DMS153 treated with DMSO at 0.1 percent for 48 hours (cell line): Measurements from ENCODE around the gene PRSS1.
"Not testable (repeated sequence)": the region's sequence is repeated elsewhere in the genome, so short reads cannot be mapped to it uniquely, and the experiment has no call there.

ENCODE experiments used
- DNase-seq: peaks from one replicate; lab custom pipeline; 2025; ENCODE audit not compliant: unreplicated experiment; lab: John Stamatoyannopoulos, UW

The PRSS1 gene

DNA sequence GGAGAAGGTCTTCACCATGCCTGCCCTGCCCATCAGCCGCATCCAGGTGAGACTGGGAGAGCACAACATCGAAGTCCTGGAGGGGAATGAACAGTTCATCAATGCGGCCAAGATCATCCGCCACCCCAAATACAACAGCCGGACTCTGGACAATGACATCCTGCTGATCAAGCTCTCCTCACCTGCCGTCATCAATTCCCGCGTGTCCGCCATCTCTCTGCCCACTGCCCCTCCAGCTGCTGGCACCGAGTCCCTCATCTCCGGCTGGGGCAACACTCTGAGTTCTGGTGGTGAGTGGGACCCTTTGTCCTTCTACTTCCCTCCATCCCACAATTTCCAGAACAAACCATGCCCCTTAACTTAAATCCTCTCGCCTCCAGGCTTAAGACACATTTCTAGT lies 24.0 kb downstream of the PRSS1 start:
- no peak for DNase-seq

DNA sequence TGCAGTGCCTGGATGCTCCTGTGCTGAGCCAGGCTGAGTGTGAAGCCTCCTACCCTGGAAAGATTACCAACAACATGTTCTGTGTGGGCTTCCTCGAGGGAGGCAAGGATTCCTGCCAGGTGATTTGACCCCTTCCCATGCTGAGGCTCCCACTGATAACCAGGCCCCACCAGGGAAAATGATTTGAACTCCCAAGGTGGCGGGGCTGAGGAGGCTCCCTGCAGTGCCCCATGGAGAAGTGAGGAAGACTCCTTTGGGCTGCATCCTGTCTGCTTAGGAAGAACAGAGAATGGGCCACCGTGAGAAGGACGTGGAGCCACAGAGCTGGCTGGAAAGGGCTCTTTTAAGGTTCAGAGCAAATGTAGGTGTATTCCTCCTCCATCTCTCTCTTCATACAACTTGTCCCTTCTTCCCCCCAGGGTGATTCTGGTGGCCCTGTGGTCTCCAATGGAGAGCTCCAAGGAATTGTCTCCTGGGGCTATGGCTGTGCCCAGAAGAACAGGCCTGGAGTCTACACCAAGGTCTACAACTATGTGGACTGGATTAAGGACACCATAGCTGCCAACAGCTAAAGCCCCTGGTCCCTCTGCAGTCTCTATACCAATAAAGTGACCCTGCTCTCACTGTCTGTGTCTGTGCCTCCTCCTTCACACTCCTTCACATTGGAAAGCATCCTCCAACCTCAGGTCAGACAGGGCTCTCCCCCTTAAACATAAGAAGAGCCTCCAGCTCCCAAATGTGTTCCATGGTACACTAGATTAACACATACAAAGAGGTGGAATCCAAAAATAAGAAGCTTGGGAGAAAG lies 24.9 kb downstream of the PRSS1 start:
- no peak for DNase-seq

DNA sequence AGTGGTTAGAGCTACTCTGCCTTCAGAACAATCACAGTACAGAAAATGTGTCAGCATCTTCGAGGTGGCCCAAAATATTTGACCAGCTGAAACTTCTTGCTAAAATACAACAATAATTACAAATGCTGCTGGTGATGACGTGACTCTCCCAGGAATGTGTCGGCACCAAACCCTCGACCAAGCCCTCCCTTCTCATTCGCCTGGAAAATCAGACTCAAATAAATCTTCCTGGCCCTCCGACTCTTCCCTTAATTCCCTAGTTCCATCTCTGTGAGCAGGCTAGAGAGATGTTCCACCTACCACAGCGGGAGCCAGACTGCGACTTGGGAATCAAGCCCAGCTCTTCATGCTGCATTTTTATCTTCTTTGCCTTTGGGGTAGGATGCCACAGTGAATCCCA lies 25.6 kb downstream of the PRSS1 start:
- DNase-seq, result no peak

DNA sequence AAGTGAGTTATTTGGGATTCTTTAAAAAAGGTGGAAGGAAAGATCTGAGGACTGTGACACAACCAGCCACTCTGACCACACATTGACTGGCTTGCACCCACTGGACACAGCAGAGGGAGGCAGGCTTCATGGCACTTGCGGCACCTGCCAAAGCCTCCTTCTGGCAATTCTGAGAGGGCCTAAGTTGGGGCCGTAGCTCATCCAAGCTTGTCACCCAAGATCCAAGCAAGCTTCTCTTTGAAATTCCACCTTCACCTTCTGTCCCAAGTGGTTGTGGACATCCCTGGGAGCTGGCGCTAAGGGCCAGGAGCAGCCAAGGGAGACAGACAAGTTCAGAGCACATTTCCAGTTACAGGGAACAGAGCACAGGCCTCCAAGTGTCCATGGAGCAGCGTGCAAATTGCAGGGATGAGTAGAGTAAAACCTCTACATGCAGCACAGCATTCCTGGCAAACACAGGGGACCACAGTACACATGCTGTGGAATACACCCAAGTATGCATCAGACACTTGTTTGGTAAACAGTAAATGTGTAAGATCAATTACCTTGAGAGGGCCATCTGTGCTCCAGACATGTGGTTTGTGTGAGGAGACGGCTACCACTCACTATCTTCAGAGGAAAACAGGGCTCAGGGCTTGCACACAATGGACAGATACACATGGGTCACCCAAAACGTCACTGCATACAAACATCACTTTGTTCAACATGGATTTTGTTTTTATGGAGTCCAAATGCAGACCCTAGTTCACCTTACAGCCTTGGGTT lies 26.3 kb downstream of the PRSS1 start:
- DNase-seq, result not testable (repeated sequence)

DNA sequence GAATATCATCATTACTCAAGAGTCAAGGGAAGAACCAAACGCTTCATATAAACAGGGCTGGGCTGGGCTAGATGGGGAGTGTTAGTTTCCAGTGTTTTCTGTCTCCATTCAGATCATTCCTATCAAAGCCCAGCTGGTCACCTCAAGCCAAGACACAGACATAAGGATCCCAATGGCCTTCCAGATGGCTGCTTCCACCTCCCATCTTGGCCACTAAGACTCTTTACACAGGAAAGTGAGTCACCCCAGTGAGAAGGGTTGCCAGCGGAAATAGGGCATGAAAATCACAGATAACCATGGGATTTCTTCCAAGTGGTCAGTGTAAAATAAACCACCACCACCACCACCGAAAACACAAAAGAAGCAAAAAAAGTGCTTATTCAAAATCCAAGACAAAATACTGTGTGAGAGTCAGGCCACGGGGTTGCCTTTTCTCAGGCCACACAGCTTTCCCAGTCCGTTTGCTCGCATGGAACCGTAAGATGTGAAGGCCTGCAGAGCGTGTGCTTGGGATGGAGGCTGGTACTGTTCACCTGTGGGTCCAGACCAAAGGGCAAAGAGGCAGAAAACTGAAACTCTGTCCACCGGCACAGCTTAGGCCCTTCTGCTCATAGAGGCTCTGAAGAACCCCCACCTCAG lies 27.1 kb downstream of the PRSS1 start:
- no peak for DNase-seq

DNA sequence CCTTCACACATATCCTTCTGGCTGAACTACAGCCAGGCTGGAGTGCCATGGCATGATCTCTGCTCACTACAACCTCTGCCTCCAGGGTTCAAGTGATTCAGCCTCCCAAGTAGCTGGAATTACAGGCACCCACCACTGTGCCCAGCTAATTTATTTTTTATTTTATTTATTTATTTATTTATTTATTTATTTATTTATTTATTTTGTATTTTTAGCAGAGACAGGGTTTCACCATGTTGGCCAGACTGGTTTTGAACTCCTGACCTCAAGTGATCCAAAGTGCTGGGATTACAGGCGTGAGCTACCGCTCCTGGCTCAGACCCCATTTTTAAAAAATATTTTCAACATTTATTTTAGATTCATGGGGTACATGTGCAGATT lies 27.6 kb downstream of the PRSS1 start:
- DNase-seq, result not testable (repeated sequence)

DNA sequence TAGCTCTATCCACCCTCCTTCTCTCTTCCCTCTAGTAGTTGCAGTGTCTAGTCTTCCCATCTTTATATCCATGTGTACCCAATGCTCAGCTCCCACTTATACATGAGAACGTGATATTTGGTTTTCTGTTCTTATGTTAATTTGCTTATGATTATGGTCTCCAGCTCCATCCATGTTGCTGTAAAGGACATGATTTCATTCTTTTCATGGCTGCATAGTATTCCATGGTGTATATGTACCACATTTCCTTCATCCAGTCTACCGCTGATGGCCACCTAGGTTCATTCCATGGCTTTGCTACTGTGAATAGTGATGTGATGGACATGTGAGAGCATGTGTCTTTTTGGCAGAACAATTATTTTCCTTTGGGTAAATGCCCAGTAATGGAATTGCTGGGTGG lies 28.0 kb downstream of the PRSS1 start:
- no peak for DNase-seq

DNA sequence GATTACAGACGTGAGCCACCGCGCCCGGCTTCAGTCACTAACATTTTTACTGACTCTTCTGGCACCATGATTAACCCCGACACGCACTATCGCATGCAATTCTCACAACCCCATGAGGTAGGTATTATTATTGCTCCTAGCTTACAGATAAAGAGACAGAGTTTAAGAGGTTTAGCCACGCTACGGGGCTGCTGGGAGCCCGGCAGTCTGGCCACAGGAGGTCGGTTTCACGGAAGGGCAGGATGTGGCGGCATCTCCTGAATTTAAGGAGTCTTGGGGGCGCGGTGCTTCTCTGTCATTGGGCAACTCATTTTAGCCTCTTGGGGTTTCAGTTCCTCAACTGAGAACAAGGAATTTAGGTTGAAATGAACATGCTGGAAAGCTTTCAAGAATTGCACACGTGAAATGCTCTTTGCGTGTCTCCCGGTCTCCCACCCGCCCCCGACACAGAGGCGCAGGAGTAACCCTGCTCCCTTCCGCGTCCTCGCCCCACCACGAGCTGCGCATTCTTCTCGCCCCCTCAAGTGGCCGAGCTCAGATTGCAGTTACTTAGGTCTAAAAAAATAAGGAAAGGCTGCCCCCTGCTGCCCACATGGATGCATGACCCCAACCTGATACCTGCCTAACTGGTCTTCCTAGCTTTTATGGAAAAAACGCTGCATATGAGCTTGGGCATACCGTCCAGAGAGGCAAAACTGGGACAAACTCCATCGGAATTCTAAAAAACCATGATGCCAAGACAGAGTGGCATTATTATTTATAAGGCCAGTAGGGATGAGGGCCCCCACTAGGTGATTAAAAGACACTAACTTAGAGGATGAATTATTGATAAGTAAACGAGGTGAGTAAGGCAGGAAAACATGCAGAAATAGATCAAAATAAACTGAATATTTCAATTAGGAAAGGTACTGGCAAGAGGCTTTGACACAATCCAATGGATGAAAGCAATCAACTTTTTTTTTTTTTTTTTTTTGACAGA lies 33.9 kb downstream of the PRSS1 start:
- peak; percentile 85 for DNase-seq

- no peak for DNase-seq
Measured at GRCh38 chr7:142784096-142784495, 34.8 kb downstream of the PRSS1 start.

DNA sequence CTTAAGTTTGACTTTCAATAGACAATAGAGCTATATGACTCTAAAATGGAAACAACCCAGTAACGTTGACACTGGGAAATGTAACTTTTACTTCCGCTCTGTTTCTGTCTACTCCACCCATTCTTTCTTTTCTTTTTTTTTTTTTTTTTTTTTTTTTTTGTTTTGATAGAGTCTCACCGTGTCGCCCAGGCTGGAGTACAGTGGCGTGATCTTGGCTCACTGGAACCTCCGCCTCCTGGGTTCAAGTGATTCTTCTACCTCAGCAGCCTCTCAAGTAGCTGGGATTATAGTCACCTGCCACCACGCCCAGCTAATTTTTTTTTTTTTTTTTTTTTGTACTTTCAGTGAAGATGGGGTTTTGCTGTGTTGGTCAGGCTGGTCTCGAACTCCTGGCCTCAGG lies 35.4 kb downstream of the PRSS1 start:
- no peak for DNase-seq

DNA sequence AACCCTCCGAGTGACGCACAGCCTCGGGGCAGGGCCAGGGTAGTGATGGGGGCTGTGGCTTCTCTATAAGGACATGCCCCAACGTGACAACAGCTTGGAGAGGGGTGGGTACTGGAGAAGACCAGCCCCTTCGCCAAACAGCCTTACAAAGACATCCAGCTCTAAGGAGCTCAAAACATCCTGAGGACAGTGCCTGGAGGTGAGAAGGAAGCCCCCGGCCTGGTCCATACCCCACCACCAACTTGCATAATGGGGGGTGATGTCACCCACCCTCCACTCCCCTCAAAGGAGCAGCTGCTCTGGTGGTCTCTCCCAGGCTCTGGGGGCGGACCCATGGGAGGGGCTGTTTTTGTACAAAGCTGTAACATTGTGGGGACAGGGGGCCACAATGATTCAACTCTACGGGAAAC lies 36.6 kb downstream of the PRSS1 start:
- DNase-seq, result no peak

GRCh38 chr7:142787034-142787768 lies 37.9 kb downstream of the PRSS1 start:
- DNase-seq, result no peak

DNA sequence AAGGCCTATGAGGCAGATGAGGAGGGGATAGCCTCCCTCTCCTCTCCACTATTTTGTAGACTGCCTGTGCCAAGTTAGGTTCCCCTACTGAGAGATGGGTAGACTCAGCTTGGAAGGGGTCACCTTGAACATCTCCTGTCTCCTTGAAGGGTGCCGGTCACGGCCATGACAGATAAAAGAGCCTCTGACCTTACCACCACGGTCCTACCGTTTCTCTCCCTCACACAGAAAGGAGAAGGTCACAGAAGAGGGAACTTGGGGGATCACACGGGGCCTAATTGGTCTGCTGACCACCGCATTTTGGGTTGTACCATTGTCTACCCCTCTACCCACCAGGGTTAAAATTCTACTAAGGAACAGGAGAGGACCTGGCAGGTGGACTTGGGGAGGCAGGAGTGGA lies 38.5 kb downstream of the PRSS1 start:
- no peak for DNase-seq

- DNase-seq, result no peak
Measured at GRCh38 chr7:142788303-142789289, 39.3 kb downstream of the PRSS1 start.

GRCh38 chr7:142789441-142789840 lies 40.2 kb downstream of the PRSS1 start:
- DNase-seq, result no peak

DNA sequence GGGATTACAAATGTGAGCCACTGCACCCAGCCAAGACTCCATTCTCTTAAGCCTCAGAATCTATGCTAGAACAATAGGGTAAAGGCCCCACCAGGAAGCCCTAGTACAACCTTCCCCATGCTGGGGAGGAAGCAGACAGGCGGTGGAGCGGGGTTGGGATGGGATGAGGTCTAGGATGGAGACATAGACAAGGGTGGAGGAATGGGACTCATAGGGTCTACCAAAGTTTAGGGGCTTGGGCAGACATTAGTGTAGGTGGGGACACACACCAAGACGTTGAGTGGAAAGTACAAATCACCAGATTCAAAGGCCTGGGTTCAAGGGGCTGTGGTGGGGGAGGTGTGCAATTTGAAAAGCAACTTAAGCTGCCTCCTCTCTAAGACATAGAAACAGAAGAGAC lies 40.8 kb downstream of the PRSS1 start:
- no peak for DNase-seq

GRCh38 chr7:142790555-142790954 lies 41.3 kb downstream of the PRSS1 start:
- DNase-seq, result no peak

DNA sequence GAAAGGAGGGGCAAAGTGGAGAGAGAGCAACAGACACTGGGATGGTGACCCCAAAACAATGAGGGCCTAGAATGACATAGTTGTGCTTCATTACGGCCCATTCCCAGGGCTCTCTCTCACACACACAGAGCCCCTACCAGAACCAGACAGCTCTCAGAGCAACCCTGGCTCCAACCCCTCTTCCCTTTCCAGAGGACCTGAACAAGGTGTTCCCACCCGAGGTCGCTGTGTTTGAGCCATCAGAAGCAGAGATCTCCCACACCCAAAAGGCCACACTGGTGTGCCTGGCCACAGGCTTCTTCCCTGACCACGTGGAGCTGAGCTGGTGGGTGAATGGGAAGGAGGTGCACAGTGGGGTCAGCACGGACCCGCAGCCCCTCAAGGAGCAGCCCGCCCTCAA lies 42.2 kb downstream of the PRSS1 start:
- no peak for DNase-seq

DNA sequence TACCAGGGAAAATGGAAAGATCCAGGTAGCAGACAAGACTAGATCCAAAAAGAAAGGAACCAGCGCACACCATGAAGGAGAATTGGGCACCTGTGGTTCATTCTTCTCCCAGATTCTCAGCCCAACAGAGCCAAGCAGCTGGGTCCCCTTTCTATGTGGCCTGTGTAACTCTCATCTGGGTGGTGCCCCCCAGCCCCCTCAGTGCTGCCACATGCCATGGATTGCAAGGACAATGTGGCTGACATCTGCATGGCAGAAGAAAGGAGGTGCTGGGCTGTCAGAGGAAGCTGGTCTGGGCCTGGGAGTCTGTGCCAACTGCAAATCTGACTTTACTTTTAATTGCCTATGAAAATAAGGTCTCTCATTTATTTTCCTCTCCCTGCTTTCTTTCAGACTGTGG lies 42.9 kb downstream of the PRSS1 start:
- DNase-seq, result no peak
